ENCODE measurements around the gene HTR2B. TPM values are rescaled to one million over a fixed set of nuclear protein-coding genes. Genes with fewer than 3 reads are reported as not detected.

The HTR2B gene
- total and polyA plus RNA-seq, 2 of the 13 experiments (the other 11 are each of a cell fraction or from before 2014, with no cell fraction given), result 0.08 TPM; not detected in 1

- DNase-seq (ENCODE audit: low spot score), result no peak
- ATAC-seq, result no peak
- ChIA-PET CTCF (ENCODE audit: low intra/inter-chr PET ratio, low total read pairs) (no interaction called here), POLR2A (no interaction called here)
- Histone ChIP-seq H3K27me3 (ENCODE audit: control insufficient read depth in 1 of 2, insufficient read depth in 2 of 2, low read length in 2 of 2) (no peaks in the 10 kb centered on the region), H3K4me2 (ENCODE audit: low read depth, low read length) (no peak overlapping the region), H4K20me1 (ENCODE audit: insufficient read depth, low read length) (no peaks in the 10 kb centered on the region), H3K4me1 (ENCODE audit: insufficient read depth, low read length) (no peaks in the 10 kb centered on the region), H3K27ac (ENCODE audit: extremely low read length, insufficient read depth, low read length) (no peak overlapping the region), H2AFZ (ENCODE audit: low read length) (no peak overlapping the region), H3K79me2 (ENCODE audit: insufficient read depth, low read length) (no peaks in the 10 kb centered on the region), H3K36me3 (replicated peaks in 1 of 2; ENCODE audit: control insufficient read depth in 1 of 2, insufficient read depth in 2 of 2, low read length in 2 of 2) (peaks cover 13 to 75% of the 10 kb centered on the region in 2 experiments), H3K9me3 (ENCODE audit: low read length) (no peaks in the 10 kb centered on the region), H3K4me3 (replicated peaks in 1 of 3; ENCODE audit: insufficient read depth in 1 of 3, low read depth in 2 of 3, low read length in 3 of 3) (no peak overlapping the region), H3K9ac (ENCODE audit: insufficient read depth, low read depth, low read length) (no peak overlapping the region)
- TF ChIP-seq ESRRA (CRISPR knock-in tag; IDR thresholded peaks at IDR 0.05; ENCODE audit: low read depth), result no peak
- in situ Hi-C loops (cut with HindIII; ENCODE audit: extremely low pct_ligation_motif_present, low pct_unique_long_range_greater_than_20kb), result no loop called here
- no TSS peak for BruUV-seq (replicated peaks)
- FAIRE-seq, result no peak
- intact Hi-C loops (cut with micrococcal nuclease; ENCODE audit: unreplicated experiment), result no loop called here
Observed at GRCh38 chr2:231159306-231159705, 34.5 kb upstream of the HTR2B start.

GRCh38 chr2:231152800-231153557 is 28.1 kb upstream of the HTR2B start:
- H3K36me3 ChIP-seq (replicated peaks in 1 of 2; ENCODE audit: control insufficient read depth in 1 of 2, insufficient read depth in 2 of 2, low read length in 2 of 2), result peaks cover 13 to 64% of the 10 kb centered on the region in 2 experiments
- BruUV-seq (replicated peaks), result no TSS peak
- no peak overlapping the region for H2AFZ ChIP-seq (ENCODE audit: low read length)
- H3K4me2 ChIP-seq (ENCODE audit: low read depth, low read length), result no peak overlapping the region
- ATAC-seq (no peak), FAIRE-seq (no peak), DNase-seq (ENCODE audit: low spot score) (no peak)
- ChIA-PET POLR2A (no interaction called here), CTCF (ENCODE audit: low intra/inter-chr PET ratio, low total read pairs) (no interaction called here)
- H4K20me1 ChIP-seq (ENCODE audit: insufficient read depth, low read length), result no peaks in the 10 kb centered on the region; the same call in 1 of the 2 replicates
- intact Hi-C loops (cut with micrococcal nuclease; ENCODE audit: unreplicated experiment) (no loop called here), in situ Hi-C loops (cut with HindIII; ENCODE audit: extremely low pct_ligation_motif_present, low pct_unique_long_range_greater_than_20kb) (no loop called here)
- H3K9ac ChIP-seq (ENCODE audit: insufficient read depth, low read depth, low read length), result no peak overlapping the region
- no peaks in the 10 kb centered on the region for H3K9me3 ChIP-seq (ENCODE audit: low read length)
- WGBS (ENCODE audit: low lambda C conversion rate), result 97% methylated on average over 8 of the region's 8 CpGs
- peak; percentile 61; the same call in 1 of the 2 replicates for TF ChIP-seq NFE2L2 (IDR thresholded peaks at IDR 0.05; ENCODE audit: low read length)
- TF ChIP-seq ZNF646 (CRISPR knock-in tag; IDR thresholded peaks at IDR 0.05), result no peak
- no peak for TF ChIP-seq RXRA (CRISPR knock-in tag; IDR thresholded peaks at IDR 0.05)
- no peak for TF ChIP-seq ZNF543 (CRISPR knock-in tag; IDR thresholded peaks at IDR 0.05)
- TF ChIP-seq ZNF781 (CRISPR knock-in tag; IDR thresholded peaks at IDR 0.05; ENCODE audit: borderline replicate concordance, not compliant biosample characterization), result no peak
- no peak for TF ChIP-seq ZKSCAN5 (CRISPR knock-in tag; IDR thresholded peaks at IDR 0.05)
- TF ChIP-seq ZNF724P (CRISPR knock-in tag; IDR thresholded peaks at IDR 0.05; ENCODE audit: borderline replicate concordance), result no peak
- TF ChIP-seq ZBTB2 (CRISPR knock-in tag; IDR thresholded peaks at IDR 0.05; ENCODE audit: low read depth), result no peak
- peak in 1 of 2 experiments; percentile 35; a peak in 1 of 4 replicates for TF ChIP-seq MAFK (conservative IDR thresholded peaks at IDR 0.05 in 1 of 2, IDR thresholded peaks at IDR 0.05 in 1 of 2; ENCODE audit: low read length in 2 of 2)
- H3K4me3 ChIP-seq (replicated peaks in 1 of 3; ENCODE audit: insufficient read depth in 1 of 3, low read depth in 2 of 3, low read length in 3 of 3), result no peak overlapping the region
- H3K79me2 ChIP-seq (ENCODE audit: insufficient read depth, low read length), result no peaks in the 10 kb centered on the region
- H3K27ac ChIP-seq (ENCODE audit: extremely low read length, insufficient read depth, low read length), result peak overlapping the region; percentile 0
- no peaks in the 10 kb centered on the region for H3K27me3 ChIP-seq (ENCODE audit: control insufficient read depth in 1 of 2, insufficient read depth in 2 of 2, low read length in 2 of 2)
- no peaks in the 10 kb centered on the region for H3K4me1 ChIP-seq (ENCODE audit: insufficient read depth, low read length)

Data from HepG2 (cell line).